H1 (cell line): ENCODE results near the gene TBCD. TPM values are rescaled to one million over a fixed set of nuclear protein-coding genes. Genes with fewer than 3 reads are reported as not detected.

Experiments used
- BCL11A ChIP-seq, 2 experiments: IDR thresholded peaks; one replicate each; pipeline ENCODE4 v1.6.1; 2011; ENCODE audit warnings: low read depth in 2 of 2, low read length in 2 of 2, mild to moderate bottlenecking in 2 of 2
- CHD7 ChIP-seq: fragments of 300-600 bp; sonication (generic); IDR thresholded peaks from 2 replicates; pipeline ENCODE4 v1.7.1; 2012; ENCODE audit warnings: low read length, moderate library complexity, mild to moderate bottlenecking, inconsistent platforms; ENCODE audit not compliant: insufficient replicate concordance
- RAD21 ChIP-seq, 2 experiments: IDR thresholded peaks in 1 of 2; conservative IDR thresholded peaks in 1 of 2; 2 replicates each; pipeline ENCODE4 v1.6.1; 2011; ENCODE audit warnings: low read depth in 2 of 2, low read length in 2 of 2, improper control_type of control experiment in 1 of 2, inconsistent platforms in 1 of 2, mild to moderate bottlenecking in 1 of 2, moderate library complexity in 1 of 2
- polyA plus RNA-seq, 7 experiments: library from polyadenylated mRNA; depleted of rRNA in 3 of 7; stranded (reverse) in 5 of 7; unstranded in 2 of 7; fragments of >200 nt in 5 of 7; fragments of 200-250 nt in 2 of 7; gene quantifications; 1 replicate in 5 of 7; 2 replicates in 1 of 7; 4 replicates in 1 of 7; pipeline versions ENCODE4 v1.2.1 to v1.2.3, GENCODE V29; 2011 to 2013; ENCODE audit warnings: missing spikeins in 2 of 7, mixed read lengths in 2 of 7
- total RNA-seq: library from RNA; stranded (reverse); fragmentation: NEBNext Ultra II Directional; extraction: Animal tissue kit (Norgen Biotek cat#: 25700); gene quantifications from 2 replicates; pipeline ENCODE4 v1.2.1, GENCODE V29; 2021

The TBCD gene
- total and polyA plus RNA-seq, 2 of the 8 experiments (the other 6 are each of a cell fraction or from before 2014, with no cell fraction given), result 118 to 162 TPM

GRCh38 chr17:82783498-82783897, 31.6 kb downstream of the TBCD start (continued):
- TF ChIP-seq CHD7 (no peak), RAD21 (IDR thresholded peaks at IDR 0.05 in 1 of 2, conservative IDR thresholded peaks at IDR 0.05 in 1 of 2; ENCODE audit: low read depth in 2 of 2, low read length in 2 of 2) (no peak), BCL11A (IDR thresholded peaks at IDR 0.05; ENCODE audit: low read depth in 2 of 2, low read length in 2 of 2) (no peak)
